Measurements from ENCODE around the gene STOX2. TPM values are rescaled to one million over a fixed set of nuclear protein-coding genes. Genes with fewer than 3 reads are reported as not detected.

STOX2 gene
- total and polyA plus RNA-seq, 10 donors, result 0.53 to 42.8 (median 28.6) TPM

DNA sequence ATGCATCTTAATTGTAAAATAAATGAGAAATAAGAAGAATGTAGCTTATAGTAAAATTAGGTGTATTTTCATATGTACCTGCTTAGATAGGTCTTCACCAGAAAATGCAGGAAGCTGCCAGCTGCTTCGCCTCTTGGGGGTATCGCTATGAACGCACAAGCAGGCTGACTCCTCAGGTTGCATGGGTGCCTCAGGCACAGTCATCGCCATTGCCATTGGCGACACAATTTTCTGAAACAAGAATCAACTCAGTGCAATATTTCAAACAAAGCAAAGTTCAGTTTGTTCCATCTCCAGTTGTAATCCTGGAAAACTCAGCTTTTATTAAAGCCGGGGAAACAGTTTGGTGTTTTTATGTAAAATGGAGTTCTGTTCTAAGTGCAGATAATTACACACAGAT is 29.7 kb downstream of the STOX2 start:
- TF ChIP-seq CTCF (IDR thresholded peaks at IDR 0.05 in 8 of 11, conservative IDR thresholded peaks at IDR 0.05 in 3 of 11) (no peak), POLR2AphosphoS5 (IDR thresholded peaks at IDR 0.05) (no peak), POLR2A (IDR thresholded peaks at IDR 0.05) (no peak)
- no peak for DNase-seq
- no peak overlapping the region for H3K27ac ChIP-seq

DNA sequence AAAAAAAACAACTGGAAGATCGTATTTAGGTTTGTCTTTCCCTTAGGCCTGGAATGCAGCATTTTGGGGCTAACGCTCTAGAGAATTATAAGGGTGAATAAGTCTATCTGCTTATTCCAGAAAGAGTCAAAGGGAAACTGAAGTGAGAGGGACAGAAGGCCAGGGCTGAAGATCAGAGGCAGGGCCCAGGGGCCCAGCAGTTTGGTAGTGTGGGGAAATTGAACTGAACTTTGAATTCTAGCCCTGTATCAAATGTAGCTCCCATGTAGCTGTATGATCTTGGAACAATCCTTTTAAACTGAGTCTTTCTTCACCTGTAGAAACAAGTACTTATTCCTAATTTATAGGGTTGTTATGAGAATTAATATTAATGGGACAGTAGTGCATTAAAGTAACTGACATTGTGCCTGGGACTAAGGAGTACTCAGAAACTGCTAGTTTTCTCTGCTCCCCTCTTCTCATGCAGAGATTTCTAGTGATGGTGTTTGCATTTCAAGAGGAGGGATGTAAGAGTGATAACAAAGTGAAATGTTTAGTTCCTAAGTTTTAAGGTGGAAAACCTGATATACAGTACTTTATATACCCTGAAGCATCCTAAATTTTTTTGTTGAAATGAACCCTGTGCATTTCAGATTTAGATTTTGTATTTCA is 30.4 kb downstream of the STOX2 start:
- 69 to 84% (median 71%) methylated on average over 2 of the region's 2 CpGs for WGBS, 5 donors
- Histone ChIP-seq H3K27me3 (replicated peaks in 1 of 7) (no peaks in the 10 kb centered on the region), H3K27ac (no peak overlapping the region), H3K36me3 (no peaks in the 10 kb centered on the region), H3K4me1 (peaks cover 0 to 17% (median 8%) of the 10 kb centered on the region in 6 donors), H3K4me3 (no peak overlapping the region), H3K9me3 (no peaks in the 10 kb centered on the region)
- intact Hi-C loops (cut with DNase I; ENCODE audit: low total_unique reads), result no loop called here
- no peak for DNase-seq
- TF ChIP-seq CTCF (IDR thresholded peaks at IDR 0.05 in 8 of 11, conservative IDR thresholded peaks at IDR 0.05 in 3 of 11) (no peak), POLR2A (IDR thresholded peaks at IDR 0.05) (no peak), POLR2AphosphoS5 (IDR thresholded peaks at IDR 0.05) (no peak)

More for the DNA sequence above, 29.7 kb downstream of the STOX2 start:
- Histone ChIP-seq H3K36me3 (no peaks in the 10 kb centered on the region), H3K4me1 (peaks cover 0 to 11% (median 5%) of the 10 kb centered on the region in 6 donors), H3K27me3 (replicated peaks in 1 of 7) (no peaks in the 10 kb centered on the region), H3K9me3 (no peaks in the 10 kb centered on the region), H3K4me3 (no peak overlapping the region)
- intact Hi-C loops (cut with DNase I; ENCODE audit: low total_unique reads), result no loop called here
- 90 to 99% (median 97%) methylated on average over 6 of the region's 6 CpGs for WGBS, 5 donors

GRCh38 chr4:183936047-183936446 is 30.9 kb downstream of the STOX2 start:
- 57 to 61% (median 59%) methylated on average over 6 of the region's 6 CpGs for WGBS, 5 donors
- intact Hi-C loops (cut with DNase I; ENCODE audit: low total_unique reads), result no loop called here
- TF ChIP-seq POLR2AphosphoS5 (IDR thresholded peaks at IDR 0.05) (no peak), POLR2A (IDR thresholded peaks at IDR 0.05) (no peak), CTCF (IDR thresholded peaks at IDR 0.05 in 8 of 11, conservative IDR thresholded peaks at IDR 0.05 in 3 of 11) (no peak)

DNA sequence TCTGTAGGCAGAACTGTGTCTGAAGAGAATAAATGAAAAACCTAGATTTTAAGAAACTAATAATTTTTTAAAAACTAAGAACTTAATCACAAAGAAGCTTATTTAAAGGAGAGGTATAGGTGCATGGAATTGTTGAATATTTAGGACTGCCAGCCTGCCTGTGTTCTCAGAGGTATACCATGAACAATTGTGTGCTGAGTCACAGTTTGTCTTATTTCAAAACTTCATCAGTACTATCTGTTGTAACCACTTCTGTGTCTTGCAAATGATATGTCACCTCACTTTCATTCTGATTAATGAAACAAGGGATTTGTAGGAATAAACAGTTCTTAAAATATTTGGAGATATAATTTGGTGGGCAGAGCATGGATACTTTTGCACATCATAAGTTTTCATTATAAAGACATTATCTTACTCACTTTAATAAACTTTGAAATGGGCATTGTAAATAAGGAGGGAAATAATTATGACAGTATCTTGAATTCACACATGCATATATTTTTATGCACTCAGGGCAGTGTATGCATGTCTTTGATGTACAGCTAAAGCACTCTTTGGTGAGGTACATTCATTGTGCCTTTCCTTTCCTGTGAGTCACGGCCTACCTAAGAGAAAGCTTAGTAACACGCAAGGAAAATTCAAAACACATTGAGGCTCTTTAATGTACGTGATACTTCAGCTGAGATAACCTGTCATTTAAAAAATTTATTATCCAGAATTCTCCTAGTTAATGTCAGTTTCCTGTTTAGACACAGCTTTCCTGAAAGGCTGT is 31.7 kb downstream of the STOX2 start:
- TF ChIP-seq CTCF (IDR thresholded peaks at IDR 0.05 in 8 of 11, conservative IDR thresholded peaks at IDR 0.05 in 3 of 11), result no peak
- TF ChIP-seq POLR2A (IDR thresholded peaks at IDR 0.05), result no peak
- TF ChIP-seq POLR2AphosphoS5 (IDR thresholded peaks at IDR 0.05), result no peak
- H3K4me1 ChIP-seq, result peaks cover 0 to 17% (median 8%) of the 10 kb centered on the region in 6 donors
- intact Hi-C loops (cut with DNase I; ENCODE audit: low total_unique reads), result no loop called here
- H3K36me3 ChIP-seq, result no peaks in the 10 kb centered on the region
- no peaks in the 10 kb centered on the region for H3K27me3 ChIP-seq (replicated peaks in 1 of 7)
- H3K9me3 ChIP-seq, result no peaks in the 10 kb centered on the region
- WGBS, 5 donors, result 79 to 86% (median 84%) methylated on average over 3 of the region's 3 CpGs
- no peak overlapping the region for H3K27ac ChIP-seq
- DNase-seq, result no peak
- no peak overlapping the region for H3K4me3 ChIP-seq

More at GRCh38 chr4:183936047-183936446, 30.9 kb downstream of the STOX2 start:
- no peaks in the 10 kb centered on the region for H3K27me3 ChIP-seq (replicated peaks in 1 of 7)
- no peaks in the 10 kb centered on the region for H3K36me3 ChIP-seq
- no peak overlapping the region for H3K27ac ChIP-seq
- DNase-seq, result no peak
- no peaks in the 10 kb centered on the region for H3K9me3 ChIP-seq
- H3K4me1 ChIP-seq, result peaks cover 0 to 17% (median 8%) of the 10 kb centered on the region in 6 donors
- H3K4me3 ChIP-seq, result no peak overlapping the region
